Tibial nerve (tissue), 3 donors: ENCODE results near the gene KMT2C.
"Not testable (repeated sequence)": the region's sequence is repeated elsewhere in the genome, so short reads cannot be mapped to it uniquely, and the experiment has no call there.

Experiments
- POLR2A ChIP-seq, 2 donors: fragments of 450-650 bp; IDR thresholded peaks; one replicate each; pipeline ENCODE4 v1.6.1; 2017; ENCODE audit warnings: antibody characterized with exemption in 2 of 2, mild to moderate bottlenecking in 2 of 2, moderate library complexity in 2 of 2
- TF ChIP-seq, protein P1 (sequence below), 5 experiments: fragments of 200-600 bp in 3 of 5; fragments of 450-650 bp in 2 of 5; sonication (generic) in 3 of 5; IDR thresholded peaks; one replicate each; pipeline ENCODE4 v1.5.1; 2016 to 2019; ENCODE audit warnings: antibody characterized with exemption in 5 of 5, mild to moderate bottlenecking in 3 of 5, moderate library complexity in 2 of 5

DNA sequence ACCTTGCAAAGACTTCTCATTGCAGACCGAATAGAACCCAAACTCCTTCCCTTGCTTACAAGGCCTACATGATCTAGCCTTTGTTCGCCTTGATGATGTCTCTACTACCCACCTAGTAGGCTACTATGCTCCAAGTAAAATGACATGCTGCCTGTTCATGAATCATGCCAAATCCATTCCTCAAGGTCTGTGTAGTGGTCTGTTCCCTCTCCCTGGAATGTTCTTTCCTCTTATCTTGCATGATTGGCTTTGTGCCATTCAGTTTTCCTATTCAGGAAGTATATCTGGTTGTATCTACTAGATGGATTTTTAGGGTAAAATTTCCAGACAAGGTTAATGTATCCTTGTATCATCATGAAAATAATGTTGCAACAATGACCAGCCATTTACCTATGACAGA, 165.4 kb downstream of the KMT2C start:
- not testable (repeated sequence) for TF ChIP-seq POLR2A (IDR thresholded peaks at IDR 0.05)
- TF ChIP-seq, protein P1, sequence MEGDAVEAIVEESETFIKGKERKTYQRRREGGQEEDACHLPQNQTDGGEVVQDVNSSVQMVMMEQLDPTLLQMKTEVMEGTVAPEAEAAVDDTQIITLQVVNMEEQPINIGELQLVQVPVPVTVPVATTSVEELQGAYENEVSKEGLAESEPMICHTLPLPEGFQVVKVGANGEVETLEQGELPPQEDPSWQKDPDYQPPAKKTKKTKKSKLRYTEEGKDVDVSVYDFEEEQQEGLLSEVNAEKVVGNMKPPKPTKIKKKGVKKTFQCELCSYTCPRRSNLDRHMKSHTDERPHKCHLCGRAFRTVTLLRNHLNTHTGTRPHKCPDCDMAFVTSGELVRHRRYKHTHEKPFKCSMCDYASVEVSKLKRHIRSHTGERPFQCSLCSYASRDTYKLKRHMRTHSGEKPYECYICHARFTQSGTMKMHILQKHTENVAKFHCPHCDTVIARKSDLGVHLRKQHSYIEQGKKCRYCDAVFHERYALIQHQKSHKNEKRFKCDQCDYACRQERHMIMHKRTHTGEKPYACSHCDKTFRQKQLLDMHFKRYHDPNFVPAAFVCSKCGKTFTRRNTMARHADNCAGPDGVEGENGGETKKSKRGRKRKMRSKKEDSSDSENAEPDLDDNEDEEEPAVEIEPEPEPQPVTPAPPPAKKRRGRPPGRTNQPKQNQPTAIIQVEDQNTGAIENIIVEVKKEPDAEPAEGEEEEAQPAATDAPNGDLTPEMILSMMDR (IDR thresholded peaks at IDR 0.05), result not testable (repeated sequence)
